Measurements from ENCODE around the gene POLE3.
"Not testable (repeated sequence)": the region's sequence is repeated elsewhere in the genome, so short reads cannot be mapped to it uniquely, and the experiment has no call there.

Gene POLE3, protein sequence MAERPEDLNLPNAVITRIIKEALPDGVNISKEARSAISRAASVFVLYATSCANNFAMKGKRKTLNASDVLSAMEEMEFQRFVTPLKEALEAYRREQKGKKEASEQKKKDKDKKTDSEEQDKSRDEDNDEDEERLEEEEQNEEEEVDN

DNA sequence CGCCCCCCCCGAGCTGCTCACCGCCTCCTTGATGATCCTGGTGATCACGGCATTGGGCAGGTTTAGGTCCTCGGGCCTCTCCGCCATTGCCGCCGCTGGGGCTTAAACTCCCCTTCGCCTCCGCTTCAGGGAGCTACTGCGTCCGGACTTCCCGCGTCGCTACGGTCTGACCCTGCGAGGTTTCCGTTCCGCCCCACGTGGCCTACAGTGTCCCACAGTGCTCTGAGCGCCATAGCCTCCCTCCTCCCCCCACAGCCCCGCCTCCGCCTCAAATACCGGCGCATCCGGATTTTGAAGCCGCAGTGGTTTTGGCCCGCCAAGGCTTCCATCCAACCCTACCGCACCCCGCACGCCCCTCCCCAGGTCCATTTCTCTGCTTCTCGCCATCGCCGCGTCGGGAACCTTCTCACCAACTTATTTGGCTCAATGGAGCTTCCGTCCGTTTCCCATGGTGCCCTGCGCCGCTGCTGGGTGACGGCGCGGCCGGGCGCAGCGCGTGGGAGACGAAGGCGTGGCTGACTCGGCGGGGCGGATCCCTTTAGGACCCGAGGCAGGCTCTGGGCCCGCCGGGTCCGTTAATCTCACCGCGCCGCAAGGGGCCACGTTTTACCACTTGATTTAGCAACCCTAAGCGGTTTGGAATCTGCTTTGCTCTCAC lies at the start of gene POLE3, which contains the start of gene C9orf43:
Gene POLE3, minus strand, starts transcription at position 469 of the 658 bp plus-strand sequence. Its CDS starts 382 bp downstream, at position 87.
Gene C9orf43, plus strand, starts transcription at position 541 of the 658 bp plus-strand sequence. CDS start 2,747 bp downstream, outside the sequence.
- peak within 1 kb of the TSS; percentile 99 for H3K27ac Mint-ChIP-seq
- H3K4me3 Mint-ChIP-seq: peak within 1 kb of the TSS; percentile 90
- peaks cover 27% of the 10 kb centered on the region for H3K4me1 Mint-ChIP-seq
- peaks cover 16% of the 10 kb centered on the region for H3K36me3 Mint-ChIP-seq
- H3K9me3 Mint-ChIP-seq: no peaks in the 10 kb centered on the region
- no peaks in the 10 kb centered on the region for H3K27me3 Mint-ChIP-seq

DNA sequence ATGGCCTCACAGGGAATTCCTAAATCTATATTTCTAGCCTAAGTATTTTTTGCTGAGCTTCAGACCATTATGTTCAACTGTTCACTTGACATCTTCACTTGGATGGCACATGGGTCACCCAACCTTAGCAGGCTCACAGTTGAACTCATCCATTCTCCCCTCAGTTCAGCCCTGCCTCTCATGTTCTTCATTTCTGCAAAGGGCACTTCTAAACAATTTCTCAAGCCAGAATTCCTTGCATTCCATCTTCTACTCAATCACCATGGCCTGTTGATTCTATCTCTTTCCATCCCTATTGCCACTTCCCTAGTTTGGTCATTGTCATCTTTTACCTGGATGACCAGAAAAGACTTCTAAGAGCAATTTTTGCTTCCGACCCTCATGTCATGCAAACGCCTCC lies 45.8 kb upstream of the POLE3 start:
- no peak overlapping the region for H3K4me3 Mint-ChIP-seq
- no peaks in the 10 kb centered on the region for H3K36me3 Mint-ChIP-seq
- H3K27ac Mint-ChIP-seq: peak overlapping the region; percentile 18
- H3K9me3 Mint-ChIP-seq: no peaks in the 10 kb centered on the region
- H3K4me1 Mint-ChIP-seq: no peaks in the 10 kb centered on the region
- H3K27me3 Mint-ChIP-seq: no peaks in the 10 kb centered on the region

DNA sequence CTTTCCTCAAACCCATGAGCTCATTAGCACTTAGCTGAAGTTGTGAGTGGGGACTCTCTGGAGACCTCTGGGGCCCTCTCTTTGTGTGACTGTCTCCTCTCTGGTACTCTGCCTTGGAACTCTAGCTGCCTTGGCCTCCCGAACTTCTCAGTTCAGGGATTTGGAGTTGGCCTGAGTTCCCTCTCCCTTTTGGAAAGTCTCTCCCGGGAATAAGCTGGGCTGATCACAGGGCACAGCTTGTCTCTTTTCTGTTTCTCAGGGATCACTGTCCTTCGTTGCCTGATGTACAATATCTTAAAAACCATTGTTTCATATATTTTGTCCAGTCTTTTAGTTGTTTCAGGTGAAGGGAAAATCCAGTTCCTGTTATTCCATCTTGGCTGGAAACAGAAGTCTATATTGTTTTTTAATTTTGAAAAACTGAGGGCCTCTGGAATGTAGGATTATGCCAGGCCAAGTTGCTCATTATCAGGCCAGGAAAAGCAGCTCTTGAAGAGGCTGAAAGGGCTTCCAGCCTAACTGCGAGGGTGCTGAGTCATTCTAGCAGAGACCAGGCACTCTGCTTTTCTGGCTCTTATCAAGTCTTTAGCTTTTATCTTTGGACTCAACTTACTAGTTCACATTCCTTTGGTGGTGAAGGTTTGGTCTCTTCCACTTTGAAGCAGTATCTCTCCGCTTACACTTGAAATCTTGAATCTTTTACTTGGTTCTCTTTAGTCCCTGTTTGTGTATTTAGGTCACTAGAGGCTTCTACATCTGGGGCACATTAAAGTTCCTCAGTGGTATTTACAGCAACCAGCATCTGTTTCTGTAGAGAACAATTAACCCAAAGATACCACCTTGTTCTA lies 44.7 kb upstream of the POLE3 start:
- peak overlapping the region; percentile 60 for H3K27ac Mint-ChIP-seq
- no peaks in the 10 kb centered on the region for H3K36me3 Mint-ChIP-seq
- no peaks in the 10 kb centered on the region for H3K9me3 Mint-ChIP-seq
- no peaks in the 10 kb centered on the region for H3K4me1 Mint-ChIP-seq
- no peak overlapping the region for H3K4me3 Mint-ChIP-seq
- no peaks in the 10 kb centered on the region for H3K27me3 Mint-ChIP-seq

DNA sequence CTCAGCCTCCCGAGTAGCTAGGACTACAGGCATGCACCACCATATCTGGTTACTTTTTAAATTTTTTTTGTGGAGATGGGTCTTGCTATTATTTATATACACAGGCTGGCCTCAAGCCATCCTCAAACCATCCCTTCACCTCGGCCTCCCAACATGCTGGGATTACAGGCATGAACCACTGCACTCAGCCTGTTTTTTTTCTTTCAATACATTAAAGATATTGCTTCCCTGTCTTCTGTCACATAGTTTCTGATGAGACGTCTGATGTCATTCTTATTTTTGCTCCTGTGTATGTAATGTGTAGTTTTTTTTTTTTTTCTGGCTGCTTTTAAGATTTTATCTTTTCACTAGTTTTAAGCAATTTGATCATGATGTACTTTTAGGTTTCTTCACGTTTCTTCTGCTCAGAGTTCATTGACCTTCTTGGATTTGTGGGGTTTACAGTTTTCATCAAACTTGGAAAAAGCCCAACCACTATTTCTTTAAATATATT lies 41.7 kb upstream of the POLE3 start:
- no peaks in the 10 kb centered on the region for H3K9me3 Mint-ChIP-seq
- no peak overlapping the region for H3K27ac Mint-ChIP-seq
- H3K27me3 Mint-ChIP-seq: no peaks in the 10 kb centered on the region
- no peaks in the 10 kb centered on the region for H3K4me1 Mint-ChIP-seq
- no peaks in the 10 kb centered on the region for H3K36me3 Mint-ChIP-seq
- no peak overlapping the region for H3K4me3 Mint-ChIP-seq

DNA sequence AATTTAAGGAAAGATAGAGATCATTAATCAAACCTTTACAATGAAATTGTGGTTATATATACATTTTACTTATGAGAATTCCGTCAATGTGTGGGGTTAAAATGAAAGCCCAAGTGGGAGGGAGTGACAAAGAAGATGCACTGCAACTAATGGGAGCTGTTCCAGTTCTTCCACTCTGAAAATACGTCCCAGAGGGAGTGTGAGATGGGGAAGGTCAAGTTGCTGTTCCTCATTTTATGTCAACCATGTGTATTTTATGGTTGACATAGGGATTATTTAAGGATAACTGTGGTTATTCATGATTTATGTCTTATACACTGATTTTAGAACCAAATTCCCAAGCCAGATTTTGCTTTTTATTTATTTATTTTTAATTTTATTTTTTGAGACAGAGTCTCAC lies 38.9 kb upstream of the POLE3 start:
- Mint-ChIP-seq H3K9me3 (no peaks in the 10 kb centered on the region), H3K4me1 (no peaks in the 10 kb centered on the region), H3K27me3 (no peaks in the 10 kb centered on the region), H3K36me3 (no peaks in the 10 kb centered on the region), H3K4me3 (no peak overlapping the region), H3K27ac (no peak overlapping the region)

DNA sequence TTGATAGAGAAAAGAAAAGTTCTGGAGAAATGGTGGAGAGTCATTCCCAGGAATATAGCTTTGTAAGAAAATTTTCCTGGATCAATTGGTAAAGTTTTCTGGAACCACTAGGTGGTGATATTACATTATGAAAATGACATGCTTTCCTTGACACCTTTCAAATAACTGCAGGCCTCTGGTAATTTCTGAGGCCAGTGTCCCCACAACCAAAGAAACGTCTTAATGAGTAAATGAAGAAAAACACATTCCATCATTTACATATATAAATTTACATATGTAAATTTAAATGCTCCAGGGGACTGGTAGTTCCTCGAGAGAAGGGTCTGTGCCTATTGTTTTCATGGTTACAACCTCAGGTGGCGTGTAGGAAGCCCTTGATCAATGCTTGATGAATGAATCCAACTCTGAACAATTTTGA lies 35.9 kb upstream of the POLE3 start:
- no peak overlapping the region for H3K27ac Mint-ChIP-seq
- H3K4me3 Mint-ChIP-seq: no peak overlapping the region

DNA sequence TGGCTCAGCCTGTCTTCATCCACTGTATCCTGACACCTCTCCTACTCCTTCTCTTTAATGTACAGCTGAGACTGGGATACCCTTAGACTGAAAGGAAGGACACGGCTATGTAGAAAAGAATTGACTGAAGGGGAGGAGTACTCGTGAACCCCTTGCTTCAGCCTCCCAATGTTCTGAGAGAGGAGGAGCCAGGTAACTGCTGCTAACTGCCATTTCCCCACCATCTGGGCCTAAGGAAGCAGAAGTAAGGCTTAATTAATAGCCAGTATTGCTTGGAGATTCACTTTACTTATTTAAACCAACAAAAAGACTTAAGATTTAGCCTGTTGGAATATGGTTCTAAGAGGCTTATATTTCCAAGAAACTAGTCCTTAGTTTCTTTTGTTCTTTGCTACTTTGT lies 34.3 kb upstream of the POLE3 start:
- H3K27me3 Mint-ChIP-seq: no peaks in the 10 kb centered on the region
- H3K36me3 Mint-ChIP-seq: no peaks in the 10 kb centered on the region
- H3K9me3 Mint-ChIP-seq: no peaks in the 10 kb centered on the region
- H3K4me3 Mint-ChIP-seq: no peak overlapping the region
- H3K4me1 Mint-ChIP-seq: no peaks in the 10 kb centered on the region
- H3K27ac Mint-ChIP-seq: no peak overlapping the region

More for the DNA sequence above, 35.9 kb upstream of the POLE3 start:
- Mint-ChIP-seq H3K9me3 (no peaks in the 10 kb centered on the region), H3K4me1 (no peaks in the 10 kb centered on the region), H3K36me3 (no peaks in the 10 kb centered on the region), H3K27me3 (no peaks in the 10 kb centered on the region)

DNA sequence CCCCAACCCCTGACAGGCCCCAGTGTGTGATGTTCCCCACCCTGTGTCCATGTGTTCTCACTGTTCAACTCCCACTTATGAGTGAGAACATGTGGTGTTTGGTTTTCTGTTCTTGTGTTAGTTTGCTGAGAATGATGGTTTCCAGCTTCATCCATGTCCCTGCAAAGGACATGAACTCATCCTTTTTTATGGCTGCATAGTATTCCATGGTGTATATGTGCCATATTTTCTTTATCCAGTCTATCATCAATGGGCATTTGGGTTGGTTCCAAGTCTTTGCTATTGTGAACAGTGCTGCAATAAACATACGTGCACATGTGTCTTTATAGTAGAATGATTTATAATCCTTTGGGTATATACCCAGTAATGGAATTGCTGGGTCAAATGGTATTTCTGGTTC lies 27.2 kb upstream of the POLE3 start:
- not testable (repeated sequence) for H3K9me3 Mint-ChIP-seq, H3K4me3 Mint-ChIP-seq, H3K4me1 Mint-ChIP-seq, H3K27me3 Mint-ChIP-seq, H3K27ac Mint-ChIP-seq, H3K36me3 Mint-ChIP-seq

DNA sequence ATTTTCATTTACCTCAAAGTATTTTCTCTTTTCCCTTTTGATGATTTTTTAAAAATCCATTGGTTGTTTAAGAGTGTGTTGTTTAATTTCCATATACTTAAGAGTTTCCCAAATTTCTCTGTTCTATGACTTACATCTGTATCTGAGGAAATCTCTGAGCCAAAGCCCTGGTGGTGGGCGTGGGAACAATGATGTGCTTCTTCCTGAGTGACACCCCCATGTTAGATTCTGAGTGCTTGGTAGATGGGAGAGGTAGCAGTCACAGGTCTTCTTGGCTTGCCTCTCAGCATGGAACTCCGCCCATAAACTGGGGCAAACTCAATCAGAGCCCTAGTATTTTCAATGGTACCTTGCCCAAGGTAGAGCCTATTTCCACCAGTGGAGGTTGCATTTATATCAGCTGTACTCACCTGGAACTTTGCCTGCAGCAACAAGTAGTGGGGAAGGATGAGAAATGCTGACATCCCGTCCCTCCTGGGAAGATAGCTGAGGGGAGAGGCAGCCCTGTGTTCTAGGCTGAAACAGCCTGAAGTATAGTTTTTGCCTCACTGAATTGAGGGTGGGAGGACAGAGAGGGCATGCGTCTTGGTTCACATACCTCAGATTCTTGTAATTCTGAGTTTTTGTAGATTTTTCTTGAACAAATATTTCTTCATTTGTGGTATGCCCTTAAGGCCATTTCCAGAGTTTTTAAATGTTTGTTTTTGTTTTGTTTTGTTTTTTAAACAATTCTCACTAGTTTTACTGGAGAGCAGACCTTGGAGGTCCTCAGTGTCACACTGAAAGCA lies 26.4 kb upstream of the POLE3 start:
- Mint-ChIP-seq H3K4me3 (no peak overlapping the region), H3K27ac (no peak overlapping the region), H3K36me3 (no peaks in the 10 kb centered on the region), H3K9me3 (no peaks in the 10 kb centered on the region), H3K27me3 (no peaks in the 10 kb centered on the region), H3K4me1 (no peaks in the 10 kb centered on the region)

DNA sequence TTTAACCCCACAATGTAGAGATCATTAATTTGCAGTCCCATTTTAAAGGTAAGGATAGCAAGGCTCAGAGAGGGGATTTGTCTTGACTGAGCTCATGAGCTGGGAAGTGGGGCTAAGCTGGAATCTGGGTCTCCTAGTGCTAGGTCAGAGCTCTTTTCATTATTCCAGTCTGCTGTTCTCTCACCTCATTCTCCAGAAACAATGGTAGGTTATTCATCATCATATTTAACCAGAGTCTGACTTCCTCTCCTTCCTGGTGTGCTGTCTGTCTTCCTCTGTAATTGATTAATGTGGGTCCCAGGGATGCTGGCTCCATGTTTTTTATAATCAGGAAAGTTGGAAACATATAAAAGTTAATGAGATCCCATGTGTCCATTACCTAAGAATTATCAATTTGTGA lies 20.7 kb upstream of the POLE3 start:
- Mint-ChIP-seq H3K9me3 (no peaks in the 10 kb centered on the region), H3K4me1 (no peaks in the 10 kb centered on the region), H3K4me3 (no peak overlapping the region), H3K27ac (no peak overlapping the region), H3K27me3 (no peaks in the 10 kb centered on the region), H3K36me3 (no peaks in the 10 kb centered on the region)

DNA sequence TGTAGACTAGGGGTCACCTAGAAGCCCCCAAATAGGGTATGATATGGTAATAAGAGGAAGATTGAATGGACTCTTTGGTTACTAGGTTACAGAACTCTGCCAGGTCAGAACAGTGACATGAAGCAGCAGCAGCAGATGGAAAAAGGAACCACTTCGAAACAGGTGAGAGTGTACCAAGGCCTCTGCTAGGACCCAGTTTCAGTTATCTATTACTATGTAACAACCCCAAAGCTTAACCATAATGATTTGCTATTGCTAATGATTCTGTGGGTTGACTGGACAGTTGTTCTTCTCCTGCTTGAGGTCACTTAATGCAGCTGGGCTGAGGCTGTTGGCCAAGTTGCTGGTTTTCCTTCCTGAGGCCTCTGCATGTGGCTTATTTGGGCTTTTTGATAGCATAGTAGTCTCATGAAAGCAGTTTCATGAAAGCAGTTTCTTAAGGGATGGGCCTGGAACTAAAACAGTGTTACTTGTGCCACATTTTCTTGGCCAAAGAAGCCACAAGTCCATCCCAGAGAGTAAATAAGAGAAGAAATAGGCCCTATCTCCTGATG lies 17.7 kb upstream of the POLE3 start:
- Mint-ChIP-seq H3K27ac (no peak overlapping the region), H3K36me3 (no peaks in the 10 kb centered on the region), H3K9me3 (no peaks in the 10 kb centered on the region), H3K27me3 (peaks cover 3% of the 10 kb centered on the region), H3K4me3 (no peak overlapping the region), H3K4me1 (no peaks in the 10 kb centered on the region)

DNA sequence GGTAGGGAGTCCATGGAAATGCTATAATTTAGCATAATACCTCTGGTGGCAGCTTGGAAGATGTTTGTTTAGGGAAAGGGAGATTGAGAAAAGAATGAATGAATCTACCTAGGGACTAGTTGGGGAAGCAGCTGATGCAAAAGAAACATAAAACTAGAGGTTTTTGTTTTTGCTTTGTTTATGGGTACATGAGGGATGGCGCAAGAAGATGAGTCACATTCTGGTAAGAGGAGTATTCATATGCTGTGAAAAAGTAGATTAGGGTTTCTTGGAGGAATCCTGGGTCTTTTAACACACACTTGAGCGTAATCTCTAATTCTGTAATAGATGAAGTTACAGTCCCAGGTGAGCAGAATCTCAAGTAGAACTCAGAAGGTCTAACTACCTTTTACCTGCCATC lies 17.2 kb upstream of the POLE3 start:
- H3K4me3 Mint-ChIP-seq: no peak overlapping the region
- peaks cover 3% of the 10 kb centered on the region for H3K27me3 Mint-ChIP-seq
- H3K36me3 Mint-ChIP-seq: no peaks in the 10 kb centered on the region
- no peaks in the 10 kb centered on the region for H3K4me1 Mint-ChIP-seq
- no peak overlapping the region for H3K27ac Mint-ChIP-seq
- no peaks in the 10 kb centered on the region for H3K9me3 Mint-ChIP-seq

DNA sequence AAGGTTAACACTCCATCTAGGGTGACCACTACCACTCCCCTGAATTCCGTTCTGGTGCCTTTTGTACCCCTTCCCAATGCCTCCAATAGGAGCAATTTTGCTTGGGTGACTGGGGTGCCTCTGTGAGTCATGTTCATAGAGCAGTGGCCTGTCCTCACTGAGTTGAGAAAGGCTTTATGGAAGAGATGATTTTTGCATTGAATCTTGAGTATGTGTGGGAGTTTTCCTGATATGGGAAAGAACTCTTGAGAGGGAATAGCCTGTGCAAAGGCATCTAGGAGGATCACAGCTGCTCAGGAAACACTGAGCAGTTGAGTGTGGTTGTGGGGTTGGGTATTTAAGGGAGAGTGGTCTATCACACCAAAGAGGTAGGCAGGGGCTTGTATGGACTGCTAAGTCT lies 16.2 kb upstream of the POLE3 start:
- Mint-ChIP-seq H3K4me3 (no peak overlapping the region), H3K27me3 (peaks cover 3% of the 10 kb centered on the region), H3K4me1 (no peaks in the 10 kb centered on the region), H3K27ac (no peak overlapping the region), H3K36me3 (no peaks in the 10 kb centered on the region), H3K9me3 (no peaks in the 10 kb centered on the region)

DNA sequence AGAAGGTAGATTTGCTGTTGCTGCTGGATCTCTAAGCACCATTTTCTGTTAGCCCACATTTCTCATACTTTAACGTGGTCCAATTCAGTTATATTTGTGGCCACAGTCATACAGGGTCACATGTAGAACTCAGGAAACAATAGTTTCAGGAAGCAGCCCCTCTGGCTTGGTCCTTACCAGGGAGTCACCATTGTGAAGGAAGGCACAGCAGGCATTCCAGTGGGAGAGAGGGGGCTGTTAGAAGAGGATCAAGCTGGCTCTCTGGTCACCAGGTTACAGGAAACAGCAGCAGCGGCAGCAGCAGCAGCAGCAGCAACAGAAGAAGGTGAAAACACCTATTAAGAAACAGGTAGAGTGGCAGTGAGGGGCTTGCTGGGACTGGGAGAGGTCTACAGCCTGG lies 14.6 kb upstream of the POLE3 start:
- H3K36me3 Mint-ChIP-seq: no peaks in the 10 kb centered on the region
- H3K9me3 Mint-ChIP-seq: no peaks in the 10 kb centered on the region
- no peaks in the 10 kb centered on the region for H3K4me1 Mint-ChIP-seq
- no peak overlapping the region for H3K4me3 Mint-ChIP-seq
- H3K27me3 Mint-ChIP-seq: peaks cover 3% of the 10 kb centered on the region
- no peak overlapping the region for H3K27ac Mint-ChIP-seq

DNA sequence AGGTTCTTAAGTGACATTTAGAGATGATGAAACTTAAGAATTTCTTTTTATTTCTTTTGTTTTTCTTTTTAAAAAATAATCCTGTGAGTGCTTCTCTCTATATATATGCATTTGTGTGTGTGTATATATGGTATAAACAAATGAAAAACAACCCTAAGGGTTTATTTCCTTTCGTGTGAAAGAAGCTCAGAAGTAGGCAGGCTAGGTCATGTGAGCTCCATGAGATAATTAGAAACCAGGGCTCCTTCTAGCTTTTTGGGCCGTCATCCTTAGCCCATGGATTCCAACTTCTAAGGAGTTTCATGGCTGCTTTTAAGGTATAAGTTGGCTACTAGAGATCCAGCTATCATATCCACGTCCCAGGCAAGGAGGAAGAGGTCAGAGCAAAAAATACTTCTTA lies 11.3 kb upstream of the POLE3 start:
- Mint-ChIP-seq H3K4me1 (no peaks in the 10 kb centered on the region), H3K4me3 (no peak overlapping the region), H3K27me3 (peaks cover 3% of the 10 kb centered on the region), H3K9me3 (no peaks in the 10 kb centered on the region), H3K27ac (no peak overlapping the region), H3K36me3 (no peaks in the 10 kb centered on the region)
